ENCODE measurements around the gene SCN8A.

DNA sequence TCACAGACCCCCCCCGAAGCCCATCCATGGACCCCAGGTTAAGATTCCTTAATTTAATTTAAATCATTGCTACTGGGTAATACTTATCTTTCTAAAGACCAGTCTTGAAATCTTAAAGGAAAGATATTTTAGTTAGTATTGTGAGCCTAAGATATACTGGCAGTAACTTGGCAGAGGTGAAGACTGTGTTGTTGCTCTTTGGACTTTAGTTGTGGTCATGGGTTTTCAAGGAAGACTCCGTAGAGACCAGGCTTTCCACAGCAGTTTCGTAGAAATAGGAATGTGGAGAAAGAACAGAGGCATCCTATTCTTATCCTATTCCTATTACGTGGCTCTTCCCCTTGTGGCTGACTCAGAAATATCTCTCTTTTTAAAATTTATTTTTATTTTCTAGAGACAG is 99.0 kb downstream of the SCN8A start:
- TF ChIP-seq EP300 (IDR thresholded peaks at IDR 0.05) (no peak), POLR2A (IDR thresholded peaks at IDR 0.05) (no peak), POLR2AphosphoS5 (IDR thresholded peaks at IDR 0.05) (no peak)
- TF ChIP-seq, protein P1, sequence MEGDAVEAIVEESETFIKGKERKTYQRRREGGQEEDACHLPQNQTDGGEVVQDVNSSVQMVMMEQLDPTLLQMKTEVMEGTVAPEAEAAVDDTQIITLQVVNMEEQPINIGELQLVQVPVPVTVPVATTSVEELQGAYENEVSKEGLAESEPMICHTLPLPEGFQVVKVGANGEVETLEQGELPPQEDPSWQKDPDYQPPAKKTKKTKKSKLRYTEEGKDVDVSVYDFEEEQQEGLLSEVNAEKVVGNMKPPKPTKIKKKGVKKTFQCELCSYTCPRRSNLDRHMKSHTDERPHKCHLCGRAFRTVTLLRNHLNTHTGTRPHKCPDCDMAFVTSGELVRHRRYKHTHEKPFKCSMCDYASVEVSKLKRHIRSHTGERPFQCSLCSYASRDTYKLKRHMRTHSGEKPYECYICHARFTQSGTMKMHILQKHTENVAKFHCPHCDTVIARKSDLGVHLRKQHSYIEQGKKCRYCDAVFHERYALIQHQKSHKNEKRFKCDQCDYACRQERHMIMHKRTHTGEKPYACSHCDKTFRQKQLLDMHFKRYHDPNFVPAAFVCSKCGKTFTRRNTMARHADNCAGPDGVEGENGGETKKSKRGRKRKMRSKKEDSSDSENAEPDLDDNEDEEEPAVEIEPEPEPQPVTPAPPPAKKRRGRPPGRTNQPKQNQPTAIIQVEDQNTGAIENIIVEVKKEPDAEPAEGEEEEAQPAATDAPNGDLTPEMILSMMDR (IDR thresholded peaks at IDR 0.05): no peak
